OCI-LY7 (cell line): ENCODE results near the gene AKR1A1.

Experiments
- CTCF ChIP-seq: fragments of 200-600 bp; sonication (generic); conservative IDR thresholded peaks from 2 replicates; pipeline ENCODE4 v1.5.1; 2014; ENCODE audit warnings: mild to moderate bottlenecking, antibody characterized with exemption, low read length, moderate library complexity, mixed read lengths
- EZH2phosphoT487 ChIP-seq: fragments of 200-600 bp; sonication (generic); IDR thresholded peaks from 2 replicates; pipeline ENCODE4 v1.6.1; 2018; ENCODE audit warnings: low read depth, borderline replicate concordance, mild to moderate bottlenecking, mixed run types, antibody characterized with exemption, low read length, moderate library complexity, mixed read lengths

GRCh38 chr1:45585496-45586075, 35.0 kb downstream of the AKR1A1 start:
- no peak for TF ChIP-seq CTCF
- no peak for TF ChIP-seq EZH2phosphoT487
